IPS-11a (cell line): ENCODE data around the gene CLNK.

ENCODE experiments used
- H3K4me3 ChIP-seq: one replicate; pipeline ENCODE4 v1.5.1; 2013; ENCODE audit warnings: low read depth, low read length, control low read depth

Gene CLNK, protein sequence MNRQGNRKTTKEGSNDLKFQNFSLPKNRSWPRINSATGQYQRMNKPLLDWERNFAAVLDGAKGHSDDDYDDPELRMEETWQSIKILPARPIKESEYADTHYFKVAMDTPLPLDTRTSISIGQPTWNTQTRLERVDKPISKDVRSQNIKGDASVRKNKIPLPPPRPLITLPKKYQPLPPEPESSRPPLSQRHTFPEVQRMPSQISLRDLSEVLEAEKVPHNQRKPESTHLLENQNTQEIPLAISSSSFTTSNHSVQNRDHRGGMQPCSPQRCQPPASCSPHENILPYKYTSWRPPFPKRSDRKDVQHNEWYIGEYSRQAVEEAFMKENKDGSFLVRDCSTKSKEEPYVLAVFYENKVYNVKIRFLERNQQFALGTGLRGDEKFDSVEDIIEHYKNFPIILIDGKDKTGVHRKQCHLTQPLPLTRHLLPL

DNA sequence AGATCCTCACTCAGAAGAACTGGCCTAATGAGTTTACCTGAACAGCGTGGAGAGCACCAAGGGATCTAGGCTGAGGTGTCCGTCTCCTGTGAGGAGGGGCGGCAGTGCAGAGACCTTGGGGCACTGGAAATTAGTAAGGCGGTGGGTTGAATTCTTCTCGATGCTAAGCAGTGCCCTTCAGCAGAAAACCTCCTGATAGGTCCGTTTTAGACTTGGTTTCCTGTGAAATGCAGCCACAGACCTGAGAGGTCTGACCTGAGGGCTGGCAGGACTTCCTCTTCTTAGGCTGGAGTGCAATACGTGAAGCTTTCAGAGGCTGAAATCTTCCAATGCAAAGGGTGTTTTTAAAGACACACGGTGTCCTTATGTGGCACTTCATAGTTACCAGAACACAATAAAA is at the start of gene CLNK:
Gene CLNK, minus strand, starts transcription at position 138 of the 400 bp plus-strand sequence. CDS start 16,899 bp downstream, outside the sequence.
- no peak within 1 kb of the TSS for H3K4me3 ChIP-seq

DNA sequence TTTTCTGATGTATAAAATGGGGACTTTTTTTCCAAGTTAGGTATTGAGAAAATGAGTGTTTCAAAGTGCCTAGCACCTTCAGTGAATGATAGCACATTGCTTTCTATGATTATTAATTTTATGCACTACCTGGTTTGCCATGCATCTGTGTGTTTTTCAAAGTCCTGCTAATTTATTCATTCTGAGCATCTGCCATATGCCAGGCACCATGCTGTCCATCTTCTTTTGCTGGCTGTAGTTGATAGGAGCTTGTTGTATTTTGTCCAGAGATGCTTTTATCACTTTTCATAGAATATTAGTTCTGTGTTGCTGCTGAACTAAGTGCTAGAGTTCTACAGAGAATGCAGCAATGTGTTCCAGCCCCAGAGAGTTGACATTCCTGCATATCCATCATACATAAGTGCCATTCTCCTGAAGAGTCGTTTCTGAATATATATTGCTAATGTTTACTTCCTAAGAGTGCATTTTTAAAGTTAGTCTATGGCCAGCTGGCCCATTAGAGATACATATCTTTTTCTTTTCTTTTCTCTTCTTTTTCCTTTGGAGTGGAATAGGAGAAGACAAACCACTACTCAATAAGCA is 49.0 kb upstream of the CLNK start:
- no peak overlapping the region for H3K4me3 ChIP-seq

DNA sequence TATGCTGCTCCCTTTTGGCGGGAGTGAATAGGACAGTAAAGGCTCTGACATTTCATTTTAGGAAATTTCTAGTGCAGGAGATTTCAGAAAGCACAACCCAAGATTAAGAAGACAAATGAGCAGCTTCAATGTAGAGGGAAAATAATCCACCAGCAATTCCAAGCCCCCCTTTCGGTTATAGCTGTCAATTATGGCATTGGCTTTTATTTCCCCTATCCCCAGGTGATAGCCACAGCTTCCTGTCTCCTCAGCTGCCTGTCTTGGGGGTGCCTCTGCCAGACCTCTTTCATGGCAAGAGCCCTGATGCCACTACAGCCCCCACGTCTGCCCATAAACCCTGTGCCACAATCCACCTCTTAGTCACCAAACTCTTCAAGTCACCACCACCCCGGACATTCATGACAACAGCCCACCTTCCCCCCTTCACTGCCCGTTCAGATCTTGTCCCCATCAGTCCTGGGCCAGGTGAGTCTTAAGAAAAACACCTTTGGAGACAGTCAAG is 48.4 kb upstream of the CLNK start:
- H3K4me3 ChIP-seq = no peak overlapping the region

DNA sequence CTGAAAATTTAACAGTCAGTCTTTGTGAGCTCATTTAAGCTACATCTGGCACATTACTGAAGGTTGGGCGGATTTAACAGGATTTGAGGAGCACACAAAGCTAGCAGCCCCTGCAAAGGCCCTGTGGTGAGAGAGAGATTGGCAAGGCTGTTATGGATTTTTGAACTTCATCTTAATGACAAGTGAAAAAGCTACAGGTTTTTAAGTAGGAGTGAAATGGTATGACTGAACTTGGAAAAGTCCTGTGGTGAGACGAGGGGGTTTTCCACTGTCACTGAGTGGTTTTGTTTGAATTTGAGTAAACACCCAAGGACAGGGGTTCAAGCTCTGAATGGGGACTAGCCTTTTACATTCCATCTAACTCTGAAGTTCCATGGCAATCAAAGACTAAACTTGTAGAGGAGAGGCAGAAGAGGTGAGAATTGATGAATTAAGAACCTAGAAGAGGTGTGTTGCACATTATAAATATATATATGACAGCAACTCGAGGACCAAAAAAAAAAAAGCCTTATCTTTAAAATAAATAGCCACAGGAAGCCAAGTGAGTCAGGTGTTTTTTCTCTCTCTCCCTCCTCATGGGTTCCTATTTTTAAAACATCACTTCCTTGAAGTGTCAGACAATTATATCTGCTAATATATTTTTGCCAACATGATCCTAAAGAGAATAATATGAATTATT is 47.8 kb upstream of the CLNK start:
- no peak overlapping the region for H3K4me3 ChIP-seq

DNA sequence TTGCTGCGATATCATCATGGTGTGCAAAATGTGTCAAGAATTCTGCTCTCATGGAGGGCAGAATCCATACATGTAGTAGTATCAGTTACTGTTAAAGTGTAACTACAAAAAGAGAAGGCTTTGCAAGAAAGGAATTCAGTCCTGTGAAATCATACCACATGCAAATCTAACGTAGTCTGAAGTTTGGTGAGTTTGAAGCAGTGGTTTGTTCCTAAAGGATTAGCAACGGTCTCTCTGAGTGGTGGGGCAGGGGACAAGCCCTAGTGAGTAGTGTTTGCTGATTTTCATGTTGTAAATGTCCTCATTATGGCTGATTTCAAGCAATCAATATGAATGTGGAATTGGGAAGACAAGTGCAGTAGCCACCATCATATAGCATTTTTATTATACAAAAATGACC is 47.1 kb upstream of the CLNK start:
- no peak overlapping the region for H3K4me3 ChIP-seq

DNA sequence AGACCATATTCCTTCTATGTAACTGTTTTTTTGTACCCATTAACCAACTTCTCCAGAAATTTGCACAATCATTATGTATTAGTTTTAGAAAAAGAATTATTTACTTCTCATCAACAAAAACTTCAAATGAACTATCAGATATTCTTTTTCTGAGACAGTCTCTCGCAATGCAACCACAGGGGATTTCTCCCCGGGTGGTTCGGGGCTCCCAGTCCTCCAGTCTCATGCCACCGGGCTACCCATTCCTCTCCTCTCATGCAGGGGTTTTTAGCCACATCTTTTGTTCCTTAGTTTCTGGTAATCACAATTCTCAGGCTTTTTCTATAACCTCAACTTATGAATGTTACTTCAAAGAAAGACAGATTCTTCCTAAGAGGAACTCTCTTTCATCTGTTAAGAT is 46.6 kb upstream of the CLNK start:
- H3K4me3 ChIP-seq = no peak overlapping the region

DNA sequence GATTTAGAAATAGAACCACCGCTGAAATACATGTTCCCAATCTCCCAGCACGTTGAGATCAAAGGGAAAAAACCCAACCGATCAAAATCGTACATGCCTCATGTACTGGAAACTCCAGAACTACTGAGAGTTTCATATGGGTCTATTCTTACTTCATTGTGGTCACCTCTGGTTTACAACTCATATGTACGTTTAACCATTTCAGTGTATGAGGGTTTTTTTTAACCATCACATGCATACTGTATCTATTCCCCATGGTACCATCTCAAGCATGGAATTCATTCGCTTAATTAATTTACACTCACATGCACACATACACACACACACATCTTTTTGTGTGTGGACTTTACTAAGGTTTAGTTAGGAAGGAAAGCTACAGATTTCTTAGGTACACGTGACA is 46.0 kb upstream of the CLNK start:
- no peak overlapping the region for H3K4me3 ChIP-seq

DNA sequence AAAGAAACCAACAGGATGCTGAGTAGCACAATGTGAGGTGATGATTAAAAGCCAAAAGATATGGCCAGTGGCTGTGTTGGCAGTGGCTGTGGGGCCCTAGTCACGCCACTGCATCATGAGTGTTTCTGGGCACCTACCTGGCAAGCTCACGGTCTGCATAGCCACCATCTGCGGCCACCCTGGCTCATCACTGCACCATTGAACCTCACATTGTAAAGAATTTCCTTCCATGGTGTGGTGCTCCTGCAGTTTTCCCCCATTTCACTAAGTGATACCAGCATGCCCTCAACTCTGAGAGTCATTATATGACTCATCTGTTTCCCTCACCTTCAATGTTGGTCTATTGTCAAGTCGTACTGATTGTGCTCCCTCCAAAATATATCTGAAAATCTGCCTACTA is 45.5 kb upstream of the CLNK start:
- no peak overlapping the region for H3K4me3 ChIP-seq

DNA sequence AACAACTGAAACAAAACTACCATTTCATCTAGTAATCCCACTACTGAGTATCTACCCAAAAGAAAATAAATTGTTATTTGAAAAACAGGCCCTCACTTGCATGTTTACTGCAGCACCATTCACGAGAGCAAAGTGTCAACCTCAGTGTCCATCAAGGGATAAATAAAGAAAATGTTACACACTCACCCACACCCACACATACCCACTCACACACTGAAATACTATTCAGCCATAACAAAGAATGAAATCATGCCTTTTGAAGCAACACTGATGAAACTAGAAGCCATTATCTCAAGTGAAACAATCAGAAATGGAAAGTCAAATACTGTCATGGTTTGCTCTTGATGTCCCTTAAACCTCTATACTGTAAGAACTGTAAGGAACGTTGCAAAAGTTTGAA is 44.8 kb upstream of the CLNK start:
- H3K4me3 ChIP-seq = no peak overlapping the region

DNA sequence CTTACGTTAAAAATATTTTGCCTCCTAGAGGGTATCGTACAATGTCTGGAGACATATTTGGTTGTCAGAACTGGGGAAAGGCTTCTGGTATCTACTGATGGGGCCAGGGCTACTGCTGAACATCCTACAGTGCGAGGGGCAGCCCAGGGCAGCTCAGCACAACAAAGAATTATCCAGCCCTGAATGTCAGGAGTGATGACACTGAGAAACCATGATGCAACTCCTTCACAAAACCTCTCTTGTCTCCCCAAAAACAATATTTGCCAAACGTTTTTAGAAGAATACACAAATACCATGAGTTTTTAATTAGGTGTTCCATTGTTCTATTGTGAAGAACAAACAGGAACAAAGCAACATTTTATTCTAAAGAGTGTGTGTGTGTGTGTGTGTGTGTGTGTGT is 43.4 kb upstream of the CLNK start:
- H3K4me3 ChIP-seq = no peak overlapping the region

DNA sequence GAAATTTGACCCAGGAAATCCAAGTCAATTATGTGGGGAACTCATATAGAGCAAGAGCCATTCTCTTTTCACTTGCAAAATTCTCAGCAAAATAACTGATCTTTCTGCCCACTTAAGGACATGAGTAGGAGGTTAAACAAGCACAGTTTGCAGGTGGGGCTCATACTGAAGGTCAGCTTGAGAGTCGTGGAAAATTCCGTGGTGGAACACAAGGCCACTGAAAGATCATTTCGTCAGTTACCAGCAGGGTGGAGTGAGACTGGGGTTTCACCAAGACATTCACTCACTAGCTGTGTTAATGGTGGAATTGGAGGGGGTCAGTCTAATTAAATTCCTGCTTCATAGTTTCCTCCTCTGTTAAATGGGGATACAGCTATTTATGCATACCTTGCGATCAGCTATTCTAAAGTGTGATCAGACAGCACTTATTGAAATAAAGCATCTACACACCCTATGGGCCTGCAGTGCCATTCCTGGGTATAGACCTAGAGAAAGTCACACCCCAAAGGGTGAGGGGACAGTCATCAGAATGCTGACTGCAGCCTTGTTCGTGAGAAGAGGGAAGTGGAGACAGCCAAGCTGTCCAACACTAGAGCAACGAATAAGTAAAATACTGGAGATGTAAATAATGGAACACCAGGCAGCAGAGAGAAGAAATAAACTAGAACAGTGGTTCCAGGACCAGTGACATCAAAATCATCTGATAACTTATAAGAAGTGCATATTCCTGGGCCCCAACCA is 42.7 kb upstream of the CLNK start:
- H3K4me3 ChIP-seq = no peak overlapping the region

DNA sequence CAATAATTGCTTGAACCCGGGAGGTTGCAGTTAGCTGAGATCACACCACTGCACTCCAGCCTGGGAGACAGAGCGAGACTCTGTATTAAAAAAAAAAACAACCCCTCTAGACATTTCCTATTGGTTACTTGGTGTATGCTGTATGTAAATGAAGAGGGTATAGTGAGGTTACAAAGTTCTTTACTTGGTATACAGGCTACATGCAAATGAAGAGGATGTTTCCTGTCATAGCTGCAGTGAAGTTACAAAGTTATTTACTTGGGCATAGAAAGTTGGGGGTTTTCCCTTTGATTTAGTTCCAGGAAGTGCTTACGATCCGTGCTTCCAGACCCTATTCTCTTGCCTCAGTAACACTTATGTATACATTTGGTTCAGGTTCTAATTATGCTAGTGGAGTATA is 38.4 kb upstream of the CLNK start:
- H3K4me3 ChIP-seq = no peak overlapping the region

DNA sequence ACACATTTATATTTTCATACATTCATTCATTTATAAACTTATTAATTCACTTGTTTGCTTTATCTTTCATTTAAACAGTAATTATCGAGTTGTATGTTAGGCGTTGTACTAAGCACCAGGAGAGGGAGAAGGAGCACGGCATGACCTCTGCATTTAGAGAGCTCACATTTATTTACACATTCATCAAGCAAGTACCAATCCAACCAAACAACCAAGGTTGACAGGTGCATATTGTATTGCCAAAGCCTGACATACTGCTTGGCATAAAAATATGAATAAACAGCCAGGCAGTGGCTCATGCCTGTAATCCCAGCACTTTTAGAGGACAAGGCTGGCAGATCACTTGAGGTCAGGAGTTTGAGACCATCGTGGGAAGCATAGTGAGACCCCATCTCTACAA is 37.0 kb upstream of the CLNK start:
- no peak overlapping the region for H3K4me3 ChIP-seq

DNA sequence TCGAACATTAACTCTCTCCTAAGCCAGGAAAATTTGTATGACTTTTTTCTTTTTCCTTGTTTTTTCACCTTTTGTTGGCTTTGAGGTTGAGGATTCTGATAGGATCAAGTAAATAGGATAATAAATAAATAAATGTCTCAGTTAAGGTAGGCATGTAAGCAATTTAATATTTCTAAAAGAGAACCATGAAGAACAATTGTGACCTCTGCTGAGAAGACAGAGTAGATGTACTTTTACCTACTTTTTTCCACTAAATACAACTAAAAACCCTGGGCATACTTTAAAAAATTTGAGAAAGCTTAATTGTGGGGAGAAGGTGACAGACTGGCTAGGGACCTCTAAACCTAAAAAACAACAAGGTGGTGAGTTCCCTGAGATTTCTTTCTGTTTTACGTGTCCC is 31.6 kb upstream of the CLNK start:
- H3K4me3 ChIP-seq = no peak overlapping the region

DNA sequence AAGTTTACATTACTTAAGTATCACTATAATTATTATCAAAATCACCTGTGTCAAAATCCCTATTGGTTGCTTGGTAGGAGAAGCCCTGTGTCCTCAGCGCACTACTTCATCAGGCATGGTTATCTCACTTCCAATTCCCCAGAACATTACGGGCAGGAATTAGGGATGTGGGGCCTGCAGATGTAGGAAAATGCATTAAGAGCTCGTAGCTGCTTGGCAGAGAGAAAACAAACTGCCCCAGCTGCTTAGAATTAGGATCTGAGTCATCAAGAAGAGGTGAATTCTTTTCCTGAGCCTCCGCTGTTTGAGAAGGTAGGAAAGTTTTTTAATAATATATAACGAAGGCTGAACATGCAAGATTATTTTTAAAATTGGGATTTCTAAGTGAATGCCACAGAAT is 31.1 kb upstream of the CLNK start:
- no peak overlapping the region for H3K4me3 ChIP-seq

DNA sequence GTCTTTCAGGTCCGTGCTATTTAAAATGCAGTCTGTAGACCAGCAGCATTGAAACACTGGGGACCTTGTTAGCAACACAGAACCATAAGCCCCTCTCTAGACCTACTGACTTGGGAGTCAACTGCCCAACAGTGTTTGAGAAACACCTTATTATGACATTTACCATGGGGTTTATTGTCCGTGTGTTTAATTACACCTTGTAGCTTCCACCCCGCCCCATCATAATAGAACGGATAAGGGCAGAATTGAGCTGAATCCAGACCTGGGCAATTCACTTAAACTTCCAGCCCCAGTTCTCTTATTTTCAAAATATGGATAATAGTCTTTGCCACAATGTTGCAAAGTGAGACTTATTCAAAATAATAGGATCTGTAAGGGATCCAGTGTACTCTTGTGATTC is 30.6 kb upstream of the CLNK start:
- H3K4me3 ChIP-seq = no peak overlapping the region

DNA sequence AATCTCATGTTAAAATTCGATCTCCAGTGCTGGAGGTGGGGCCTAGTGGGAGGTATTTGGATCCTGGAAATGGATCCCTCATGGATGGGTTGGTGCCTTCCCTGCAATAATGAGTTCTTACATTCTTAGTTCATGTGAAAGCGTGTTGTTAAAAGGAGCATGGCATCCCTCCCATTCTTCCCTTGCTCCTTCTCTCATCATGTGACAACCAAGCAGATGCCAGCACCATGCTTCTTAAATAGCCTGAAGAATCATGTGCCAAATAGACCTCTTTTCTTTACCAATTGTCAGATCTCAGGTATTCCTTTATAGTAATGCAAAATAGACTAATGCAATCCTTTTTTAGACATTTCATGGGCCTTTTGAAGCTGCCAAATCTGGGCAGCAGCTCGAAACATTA is 29.0 kb upstream of the CLNK start:
- no peak overlapping the region for H3K4me3 ChIP-seq

DNA sequence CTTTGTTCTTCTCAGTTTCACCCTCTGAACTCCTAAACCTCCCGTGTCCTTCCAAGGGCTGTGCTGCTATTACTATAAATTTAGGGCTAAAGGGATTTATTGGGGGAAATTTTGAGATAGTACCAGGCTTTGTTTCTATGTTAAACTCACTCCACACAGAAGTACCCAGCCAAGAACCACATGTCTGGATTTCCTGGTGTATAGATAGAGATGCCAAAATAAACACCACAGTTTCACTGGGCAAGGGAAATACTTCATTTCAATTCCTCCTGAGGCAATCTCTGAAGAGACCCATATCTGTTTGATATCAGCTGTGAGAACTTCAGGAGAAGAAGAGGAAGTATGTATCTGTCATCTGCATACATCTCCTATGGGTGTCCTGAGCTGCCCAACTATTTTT is 21.7 kb upstream of the CLNK start:
- no peak overlapping the region for H3K4me3 ChIP-seq

DNA sequence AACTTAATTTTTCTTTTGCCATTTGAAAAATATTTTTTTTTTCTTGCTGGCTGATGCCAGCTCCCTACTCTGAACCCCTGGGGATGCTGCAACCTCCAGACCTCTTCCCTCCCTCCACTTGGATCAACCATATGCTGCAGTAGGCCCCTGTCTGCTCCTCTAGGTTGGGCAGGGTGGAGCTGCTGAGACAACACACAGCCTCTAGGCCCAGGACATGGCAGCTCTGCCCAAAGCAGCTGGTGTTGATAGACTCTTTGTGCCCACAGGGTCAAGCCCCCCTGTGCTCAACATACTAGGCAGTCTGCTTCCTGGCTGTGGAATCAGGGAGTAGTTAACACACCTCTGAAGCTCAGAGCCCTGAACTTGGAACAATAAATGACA is 19.9 kb upstream of the CLNK start:
- H3K4me3 ChIP-seq = no peak overlapping the region

DNA sequence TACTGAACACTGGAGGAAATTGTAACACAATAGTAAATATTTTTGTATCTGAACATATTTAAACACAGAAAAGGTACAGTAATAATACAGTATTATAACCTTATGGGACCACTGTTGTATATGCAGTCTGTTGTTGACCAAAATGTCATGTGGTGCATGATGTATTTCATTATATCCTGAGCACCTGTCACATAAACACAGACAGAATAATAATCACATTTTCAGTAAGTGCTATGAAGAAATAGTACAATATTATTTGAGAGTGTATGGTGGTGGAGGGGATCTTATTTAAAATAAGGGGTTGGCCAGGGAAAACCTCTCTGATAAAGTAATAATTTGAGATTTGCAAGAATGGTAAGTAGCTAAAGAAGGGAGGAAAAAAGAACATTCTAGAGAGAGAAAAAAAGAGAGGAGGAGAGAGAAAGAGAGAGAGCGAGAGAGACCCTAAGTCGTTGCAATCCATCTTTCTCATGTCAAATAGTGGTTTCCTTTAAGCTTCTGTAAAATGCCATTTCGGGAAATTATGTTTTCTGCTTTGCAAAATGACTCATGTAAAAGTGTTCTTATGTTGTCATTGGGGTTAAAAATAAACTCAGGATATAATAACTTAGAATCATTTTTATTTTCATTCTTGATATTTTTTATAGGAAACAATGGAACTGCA is 19.3 kb upstream of the CLNK start:
- no peak overlapping the region for H3K4me3 ChIP-seq

DNA sequence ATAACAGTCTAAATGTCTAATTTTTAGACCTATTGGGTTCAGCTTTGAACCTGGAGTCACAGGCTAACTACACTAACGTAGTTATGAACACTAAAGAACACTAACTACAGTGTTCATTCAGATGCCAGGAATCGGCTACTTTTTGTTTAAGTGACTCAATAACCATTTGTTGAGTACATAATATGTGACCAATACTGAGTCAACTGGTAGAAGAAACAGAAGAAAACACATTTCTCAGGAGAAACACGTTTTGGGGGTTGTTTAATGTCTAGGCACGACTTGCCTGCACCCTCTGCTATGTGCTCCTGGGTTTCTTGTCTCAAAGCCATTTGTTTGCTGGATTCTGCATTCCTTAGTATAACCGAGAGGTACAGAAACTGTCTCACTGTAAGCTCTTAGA is 18.6 kb upstream of the CLNK start:
- H3K4me3 ChIP-seq = no peak overlapping the region
